Lower leg skin (tissue), 4 donors: ENCODE results near the gene DISC1. TPM values are rescaled to one million over a fixed set of nuclear protein-coding genes. Genes with fewer than 3 reads are reported as not detected.

ENCODE experiments used
- DNase-seq, 2 donors: peaks; one replicate each; pipeline ENCODE4 v3.0.0-alpha.2; 2019; ENCODE audit warnings: low spot score in 2 of 2
- H3K4me3 ChIP-seq: fragments of 200-600 bp; sonication (generic); 2 replicates; pipeline ENCODE4 v1.5.1; 2017; ENCODE audit warnings: mild to moderate bottlenecking, low read depth; ENCODE audit not compliant: poor library complexity, severe bottlenecking
- POLR2A ChIP-seq, 2 donors: fragments of 450-650 bp; IDR thresholded peaks; one replicate each; pipeline ENCODE4 v1.6.1; 2016 to 2017; ENCODE audit warnings: antibody characterized with exemption in 2 of 2, mild to moderate bottlenecking in 1 of 2, moderate library complexity in 1 of 2
- WGBS, 2 donors: methylation state at CpG; one replicate each; pipeline ENCODE4 v1.1.5; 2018; 5-methylcytosine and 5-hydroxymethylcytosine counted together
- intact Hi-C: fragments of 100-400 bp; cut with DNase I; formaldehyde crosslinking; loops from one replicate; pipeline ENCODE4 v1.15.0; 2023; ENCODE audit warnings: low total_unique reads
- total RNA-seq, 4 donors: library from RNA; depleted of rRNA; stranded (reverse); fragments of >200 nt; gene quantifications; one replicate each; pipeline ENCODE4 v1.1.0, GENCODE V29; 2016
- TF ChIP-seq, protein P1 (sequence below), 3 donors: fragments of 450-650 bp; IDR thresholded peaks; one replicate each; pipeline ENCODE4 v1.5.1; 2016; ENCODE audit warnings: antibody characterized with exemption in 3 of 3, mild to moderate bottlenecking in 3 of 3, moderate library complexity in 2 of 3

Gene DISC1
- total RNA-seq, 4 donors from 2014 or later: 1.6 to 7.4 (median 3.5) TPM

DNA sequence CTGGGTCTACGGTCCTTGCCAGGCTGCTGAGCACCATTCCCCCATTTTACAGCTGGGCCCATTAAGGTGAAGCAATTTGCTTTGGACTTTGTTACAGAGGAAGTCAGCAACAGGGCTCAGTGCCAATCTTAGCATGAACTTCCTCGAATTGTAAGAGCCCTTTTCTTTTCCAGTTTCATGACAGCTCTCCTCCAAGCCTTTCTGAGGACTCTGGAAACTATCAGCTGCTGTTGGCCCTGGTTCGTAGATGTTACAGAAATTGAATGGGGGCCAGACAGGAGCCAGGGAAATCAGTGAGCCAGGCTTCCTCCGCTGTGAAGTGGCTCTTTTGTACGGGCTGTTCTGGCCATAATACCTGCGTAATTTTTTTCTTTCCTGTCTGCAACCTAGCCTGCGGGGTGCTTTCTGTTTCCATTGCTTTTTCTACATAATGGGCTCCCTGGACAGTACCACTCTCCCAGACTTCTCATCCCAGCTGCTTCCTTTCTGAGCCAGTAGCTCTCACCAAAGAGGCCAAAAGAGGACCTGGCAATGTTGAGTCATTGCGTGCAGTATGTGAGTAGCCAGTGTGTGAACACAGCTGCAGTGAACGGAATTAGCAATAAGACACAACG lies 386.3 kb downstream of the DISC1 start:
- H3K4me3 ChIP-seq: no peak overlapping the region
- 44 to 46% methylated on average over 10 of the region's 10 CpGs for WGBS, 2 donors

DNA sequence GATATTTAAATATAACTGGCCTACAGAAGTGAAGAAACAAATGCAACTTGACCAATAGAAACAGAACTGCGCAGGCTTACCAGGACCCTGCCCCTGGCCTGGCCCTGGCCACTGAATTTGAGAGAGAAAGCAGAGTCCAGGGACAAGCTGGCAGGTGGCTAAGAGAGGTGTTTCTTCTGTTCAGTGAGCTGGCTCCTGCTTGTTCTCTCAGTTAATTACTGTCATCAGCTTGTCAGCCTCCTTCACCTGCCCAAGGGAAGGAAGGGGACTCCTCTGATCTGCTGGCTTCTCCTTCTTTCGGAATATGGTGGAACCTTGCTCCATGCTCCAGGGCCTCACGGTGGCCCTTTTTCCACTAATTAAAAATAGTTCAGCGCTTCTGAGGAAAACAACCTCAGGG lies 388.4 kb downstream of the DISC1 start:
- TF ChIP-seq POLR2A (IDR thresholded peaks at IDR 0.05): no peak
- TF ChIP-seq, protein P1, sequence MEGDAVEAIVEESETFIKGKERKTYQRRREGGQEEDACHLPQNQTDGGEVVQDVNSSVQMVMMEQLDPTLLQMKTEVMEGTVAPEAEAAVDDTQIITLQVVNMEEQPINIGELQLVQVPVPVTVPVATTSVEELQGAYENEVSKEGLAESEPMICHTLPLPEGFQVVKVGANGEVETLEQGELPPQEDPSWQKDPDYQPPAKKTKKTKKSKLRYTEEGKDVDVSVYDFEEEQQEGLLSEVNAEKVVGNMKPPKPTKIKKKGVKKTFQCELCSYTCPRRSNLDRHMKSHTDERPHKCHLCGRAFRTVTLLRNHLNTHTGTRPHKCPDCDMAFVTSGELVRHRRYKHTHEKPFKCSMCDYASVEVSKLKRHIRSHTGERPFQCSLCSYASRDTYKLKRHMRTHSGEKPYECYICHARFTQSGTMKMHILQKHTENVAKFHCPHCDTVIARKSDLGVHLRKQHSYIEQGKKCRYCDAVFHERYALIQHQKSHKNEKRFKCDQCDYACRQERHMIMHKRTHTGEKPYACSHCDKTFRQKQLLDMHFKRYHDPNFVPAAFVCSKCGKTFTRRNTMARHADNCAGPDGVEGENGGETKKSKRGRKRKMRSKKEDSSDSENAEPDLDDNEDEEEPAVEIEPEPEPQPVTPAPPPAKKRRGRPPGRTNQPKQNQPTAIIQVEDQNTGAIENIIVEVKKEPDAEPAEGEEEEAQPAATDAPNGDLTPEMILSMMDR (IDR thresholded peaks at IDR 0.05): no peak
- H3K4me3 ChIP-seq: no peak overlapping the region
- 92 to 93% methylated on average over 4 of the region's 4 CpGs for WGBS, 2 donors
- DNase-seq: no peak
- intact Hi-C loops: no loop called here

More for the DNA sequence above, 386.3 kb downstream of the DISC1 start:
- DNase-seq: peak in 1 of 2 donors; percentile 46
- TF ChIP-seq, protein P1 (IDR thresholded peaks at IDR 0.05): no peak
- TF ChIP-seq POLR2A (IDR thresholded peaks at IDR 0.05): no peak
- intact Hi-C loops: no loop called here

DNA sequence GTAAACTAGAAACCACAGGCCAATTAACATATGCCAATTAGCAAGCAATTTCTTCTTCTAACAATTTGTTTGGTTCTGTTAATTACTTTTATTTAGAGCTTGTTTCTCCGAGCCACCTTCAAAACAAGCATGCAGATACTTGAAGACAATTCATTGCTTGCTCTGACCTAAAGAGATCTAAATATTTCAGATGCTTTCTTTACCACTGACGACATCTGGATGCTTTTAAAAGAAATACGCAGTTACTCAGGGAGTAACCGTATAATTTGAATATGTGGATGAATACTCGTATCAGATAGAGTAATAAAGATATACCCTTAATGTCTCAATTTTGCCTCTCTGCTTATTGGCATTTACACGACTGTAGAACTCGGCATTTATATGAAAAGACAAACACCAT lies 390.0 kb downstream of the DISC1 start:
- intact Hi-C loops: no loop called here
- TF ChIP-seq, protein P1 (IDR thresholded peaks at IDR 0.05): no peak
- no peak for TF ChIP-seq POLR2A (IDR thresholded peaks at IDR 0.05)
- H3K4me3 ChIP-seq: no peak overlapping the region
- WGBS, 2 donors: 83 to 87% methylated on average over 7 of the region's 7 CpGs
- no peak for DNase-seq

DNA sequence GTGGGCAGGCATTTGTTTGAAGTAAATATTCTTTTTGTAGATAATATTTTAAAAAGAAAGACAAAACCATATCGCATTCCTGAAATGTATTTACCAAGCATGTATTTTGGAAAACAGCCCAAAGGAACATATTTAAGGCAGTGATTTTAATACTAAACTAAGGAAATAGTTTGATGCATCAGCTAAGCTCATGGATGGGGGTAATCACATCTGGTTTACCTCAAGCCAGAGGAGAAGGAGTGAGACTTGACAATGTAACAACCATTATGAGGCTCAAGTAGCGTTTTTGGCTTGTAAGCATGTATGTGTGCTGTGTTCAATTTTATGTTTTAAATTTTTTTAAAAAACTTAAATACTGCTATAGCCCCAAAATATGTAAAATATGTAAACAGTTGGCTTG lies 390.5 kb downstream of the DISC1 start:
- intact Hi-C loops: no loop called here
- 87 to 92% methylated on average over 2 of the region's 2 CpGs for WGBS, 2 donors
- no peak for DNase-seq
- H3K4me3 ChIP-seq: no peak overlapping the region
- no peak for TF ChIP-seq POLR2A (IDR thresholded peaks at IDR 0.05)
- TF ChIP-seq, protein P1 (IDR thresholded peaks at IDR 0.05): no peak

DNA sequence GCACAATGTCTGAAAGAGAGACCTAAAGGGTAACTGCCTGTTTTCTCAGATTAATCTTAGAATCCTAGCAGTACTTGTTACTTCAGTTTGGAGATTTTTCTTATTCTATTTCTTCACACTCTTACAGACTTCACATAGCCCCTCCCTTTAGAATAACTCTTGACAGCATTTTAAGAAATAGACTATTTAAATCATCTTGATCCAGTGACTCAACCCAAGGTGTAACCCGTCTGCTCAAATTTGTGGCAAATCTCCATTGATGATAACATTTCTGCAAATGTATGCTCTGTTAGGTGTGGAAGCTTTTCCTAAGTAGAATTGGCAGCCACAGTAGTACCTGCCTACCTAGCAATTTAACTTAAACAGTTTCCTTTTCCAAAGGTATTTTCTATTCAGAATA lies 391.2 kb downstream of the DISC1 start:
- H3K4me3 ChIP-seq: no peak overlapping the region
- TF ChIP-seq POLR2A (IDR thresholded peaks at IDR 0.05): no peak
- TF ChIP-seq, protein P1 (IDR thresholded peaks at IDR 0.05): no peak
- 37 to 43% methylated on average over 1 of the region's 1 CpG for WGBS, 2 donors
- DNase-seq: no peak
- intact Hi-C loops: no loop called here
